Activated CD8-positive, alpha-beta memory T cell treated with anti-CD3 and anti-CD28 coated beads, Interleukin-2, amount 50 U/mL, for 24 hours (primary cell): ENCODE data around the gene MADCAM1.
"Not testable (repeated sequence)": the region's sequence is repeated elsewhere in the genome, so short reads cannot be mapped to it uniquely, and the experiment has no call there.

Experiments
- DNase-seq: peaks from one replicate; pipeline ENCODE4 v3.0.0-alpha.2; 2020; ENCODE audit errors: extremely low read depth

Gene MADCAM1

GRCh38 chr19:496112-496665, at the start of gene MADCAM1:
TSS of gene MADCAM1 (plus strand) at chr19:496486. CDS start at chr19:496500, 14 bp downstream.
- DNase-seq, result no peak

- DNase-seq, result no peak
Measured at GRCh38 chr19:447064-447426, 49.2 kb upstream of the MADCAM1 start.

- DNase-seq, result no peak
Measured at GRCh38 chr19:447816-448560, 48.3 kb upstream of the MADCAM1 start.

- no peak for DNase-seq
Measured at GRCh38 chr19:449916-450315, 46.4 kb upstream of the MADCAM1 start.

- DNase-seq, result not testable (repeated sequence)
Measured at GRCh38 chr19:450912-451481, 45.3 kb upstream of the MADCAM1 start.

GRCh38 chr19:452829-453228, 43.5 kb upstream of the MADCAM1 start:
- DNase-seq, result no peak

GRCh38 chr19:453606-454005, 42.7 kb upstream of the MADCAM1 start:
- no peak for DNase-seq

GRCh38 chr19:455031-455705, 41.1 kb upstream of the MADCAM1 start:
- no peak for DNase-seq

GRCh38 chr19:455851-456546, 40.3 kb upstream of the MADCAM1 start:
- no peak for DNase-seq

- no peak for DNase-seq
Measured at GRCh38 chr19:456547-457110, 39.7 kb upstream of the MADCAM1 start.

GRCh38 chr19:457636-458035, 38.6 kb upstream of the MADCAM1 start:
- no peak for DNase-seq

GRCh38 chr19:458091-459042, 37.9 kb upstream of the MADCAM1 start:
- no peak for DNase-seq

- DNase-seq, result no peak
Measured at GRCh38 chr19:459724-460511, 36.4 kb upstream of the MADCAM1 start.

GRCh38 chr19:460877-461720, 35.2 kb upstream of the MADCAM1 start, which contains the start of gene SHC2:
TSS of gene SHC2 (minus strand) at chr19:461033. CDS start at chr19:460996, 37 bp downstream.
- no peak for DNase-seq

- DNase-seq, result no peak
Measured at GRCh38 chr19:461721-462551, 34.4 kb upstream of the MADCAM1 start.

- DNase-seq, result no peak
Measured at GRCh38 chr19:463483-464207, 32.6 kb upstream of the MADCAM1 start.

- DNase-seq, result no peak
Measured at GRCh38 chr19:464208-464545, 32.1 kb upstream of the MADCAM1 start.
